ENCODE measurements around the gene PRAMEF18.
"Not testable (repeated sequence)": the region's sequence is repeated elsewhere in the genome, so short reads cannot be mapped to it uniquely, and the experiment has no call there.

Gene PRAMEF18, protein sequence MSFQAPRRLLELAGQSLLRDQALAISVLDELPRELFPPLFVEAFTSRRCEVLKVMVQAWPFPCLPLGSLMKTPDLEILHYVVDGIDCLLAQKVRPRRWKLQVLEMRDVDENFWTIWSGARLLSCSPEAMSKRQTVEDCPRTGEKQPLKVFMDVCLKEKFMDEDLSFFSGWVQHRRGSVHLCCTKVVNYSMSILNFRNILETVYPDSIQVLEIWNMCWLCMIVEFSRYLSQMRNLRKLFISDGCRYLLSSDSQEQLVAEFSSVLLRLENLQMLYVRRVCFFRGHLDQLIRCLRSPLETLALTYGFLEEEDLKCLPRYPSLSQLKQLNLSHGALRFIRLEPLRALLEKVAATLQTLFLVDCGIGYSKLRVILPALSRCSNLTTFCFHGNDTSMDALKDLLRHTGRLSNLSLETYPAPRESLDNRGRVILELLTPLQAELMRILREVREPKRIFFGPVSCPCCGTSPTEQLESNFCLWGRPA

DNA sequence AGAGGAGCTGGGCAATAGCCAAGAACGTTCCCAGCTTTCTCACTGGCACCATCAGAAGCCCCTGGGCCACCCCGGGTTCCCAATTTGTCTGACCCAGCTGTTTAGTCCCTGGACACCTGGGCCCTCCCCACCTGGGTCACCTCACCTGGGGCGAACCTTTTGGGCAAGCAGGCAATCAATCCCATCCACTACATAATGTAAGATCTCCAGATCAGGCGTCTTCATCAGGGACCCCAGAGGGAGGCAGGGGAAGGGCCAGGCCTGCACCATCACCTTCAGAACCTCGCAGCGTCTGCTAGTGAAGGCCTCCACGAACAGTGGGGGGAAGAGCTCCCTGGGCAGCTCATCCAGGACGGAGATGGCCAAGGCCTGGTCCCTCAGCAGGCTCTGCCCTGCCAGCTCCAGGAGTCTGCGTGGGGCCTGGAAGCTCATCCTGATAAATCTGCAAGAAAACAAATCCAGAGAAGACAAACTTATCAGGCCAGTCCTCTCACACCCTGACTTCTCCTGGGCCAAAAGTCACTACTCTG lies at the start of gene PRAMEF18:
Gene PRAMEF18, minus strand, starts transcription at position 480 of the 530 bp plus-strand sequence. Its CDS starts 48 bp downstream, at position 432.
- not testable (repeated sequence) for DNase-seq (ENCODE audit: low read depth in 2 of 2)

DNA sequence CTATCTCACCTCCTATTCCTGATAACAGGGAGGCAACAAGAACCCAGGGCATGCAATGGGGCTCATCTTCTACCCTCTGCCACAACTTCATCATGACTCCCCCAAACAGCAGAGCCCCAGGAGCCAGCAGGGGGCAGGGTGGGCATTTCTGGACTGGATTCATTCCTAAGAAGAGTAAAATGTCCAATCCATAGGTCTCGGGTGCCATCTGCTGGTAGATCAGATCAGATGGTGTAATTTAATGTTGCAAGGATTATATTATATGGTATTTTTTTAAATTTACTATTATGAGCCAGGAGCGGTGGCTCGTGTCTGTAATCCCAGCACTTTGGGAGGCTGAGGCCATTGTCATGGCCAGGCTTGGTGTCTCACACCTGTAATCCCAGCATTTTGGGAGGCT lies 39.2 kb upstream of the PRAMEF18 start:
- not testable (repeated sequence) for DNase-seq (ENCODE audit: low read depth in 2 of 2)

- DNase-seq (ENCODE audit: low read depth in 2 of 2), result not testable (repeated sequence)
These were observed 27.9 kb upstream of the PRAMEF18 start, which contains the start of gene PRAMEF5 for GRCh38 chr1:13253898-13254297. Gene PRAMEF5 (plus strand): TSS chr1:13254198. CDS start chr1:13259269, 5,071 bp downstream.

DNA sequence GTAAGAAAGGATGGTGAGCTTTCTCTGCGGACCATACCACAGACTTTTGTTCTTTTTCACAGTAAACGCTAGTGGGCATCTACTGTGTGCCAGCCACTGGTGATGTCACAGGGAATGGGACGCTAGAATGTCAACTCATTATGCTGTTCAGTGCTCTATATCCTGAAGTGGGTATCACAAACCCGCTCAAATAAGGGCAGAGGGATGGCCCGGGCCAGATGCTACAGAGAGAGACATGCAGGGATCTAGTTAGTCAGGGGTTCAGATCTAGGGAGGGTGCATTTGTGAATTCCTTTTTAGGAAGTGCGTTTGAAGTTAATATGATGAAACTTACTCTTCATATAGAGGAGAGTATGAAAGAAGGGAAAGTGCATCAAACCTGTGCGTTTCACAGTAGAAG lies 21.2 kb upstream of the PRAMEF18 start:
- DNase-seq (ENCODE audit: low read depth in 2 of 2), result not testable (repeated sequence)

DNA sequence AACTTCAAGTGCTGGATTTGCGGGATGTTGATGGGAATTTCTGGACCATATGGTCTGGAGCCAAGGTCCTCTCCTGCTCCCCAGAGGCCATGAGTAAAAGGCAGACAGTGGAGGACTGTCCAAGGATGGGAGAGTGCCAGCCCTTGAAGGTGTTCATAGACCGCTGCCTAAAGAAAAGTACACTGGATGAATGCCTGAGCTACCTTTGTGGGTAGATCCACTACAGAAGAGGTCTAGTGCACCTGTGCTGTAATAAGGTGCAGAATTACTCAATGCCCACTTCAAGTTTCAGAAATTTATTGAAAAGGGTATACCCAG lies 20.6 kb upstream of the PRAMEF18 start:
- DNase-seq (ENCODE audit: low read depth in 2 of 2), result not testable (repeated sequence)

DNA sequence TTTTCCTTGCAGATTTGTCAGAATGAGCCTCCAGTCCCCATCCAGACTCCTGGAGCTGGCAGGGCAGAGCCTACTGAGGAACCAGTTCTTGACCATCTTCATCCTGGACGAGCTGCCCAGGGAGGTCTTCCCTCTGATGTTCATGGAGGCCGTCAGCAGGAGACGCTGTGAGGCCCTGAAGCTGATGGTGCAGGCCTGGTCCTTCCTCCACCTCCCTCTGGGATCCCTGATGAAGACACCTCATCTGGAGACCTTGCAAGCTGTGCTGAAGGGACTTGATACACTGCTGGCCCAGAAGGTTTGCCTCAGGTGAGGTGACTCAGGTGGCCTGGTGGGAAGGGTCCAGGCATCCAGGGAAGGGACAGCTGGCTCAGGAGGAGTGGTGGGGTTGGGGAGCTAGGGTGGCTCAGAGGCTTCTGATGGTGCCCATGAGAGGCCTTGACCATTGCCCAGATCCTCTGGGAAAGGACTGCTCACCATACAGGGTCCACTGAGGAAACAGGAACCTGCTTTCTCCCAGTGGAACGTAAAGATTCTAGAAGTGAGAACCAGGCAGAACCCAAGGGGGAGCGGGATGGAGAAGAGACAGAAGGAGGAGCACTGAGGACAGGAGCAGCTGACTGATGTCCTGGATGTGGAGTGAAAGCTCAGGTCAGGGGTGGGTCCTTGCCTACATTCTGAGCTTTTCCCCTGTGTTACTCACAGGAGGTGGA lies 20.0 kb upstream of the PRAMEF18 start:
- DNase-seq (ENCODE audit: low read depth in 2 of 2), result not testable (repeated sequence)

GRCh38 chr1:13243536-13244263 lies 17.7 kb upstream of the PRAMEF18 start:
- not testable (repeated sequence) for DNase-seq (ENCODE audit: low read depth in 2 of 2)

DNA sequence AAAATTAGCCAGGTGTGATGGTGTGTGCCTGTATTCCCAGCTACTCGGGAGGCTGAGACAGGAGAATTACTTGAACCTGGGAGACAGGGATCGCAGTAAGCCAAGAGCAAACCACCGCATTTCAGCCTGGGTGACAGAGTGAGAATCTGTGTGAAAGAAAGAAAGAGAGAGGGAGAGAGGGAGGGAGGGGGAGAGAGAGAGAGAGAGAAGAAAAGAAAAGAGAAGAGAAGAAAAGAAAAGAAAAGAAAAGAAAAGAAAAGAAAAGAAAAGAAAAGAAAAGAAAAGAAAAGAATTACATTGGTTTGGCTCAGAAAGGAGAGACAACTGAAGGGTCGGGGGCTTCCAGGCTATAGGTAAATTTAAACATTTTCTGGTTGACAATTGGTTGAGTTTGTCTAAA lies 13.7 kb upstream of the PRAMEF18 start:
- DNase-seq (ENCODE audit: low read depth in 2 of 2), result not testable (repeated sequence)

GRCh38 chr1:13237572-13237971 lies 11.6 kb upstream of the PRAMEF18 start:
- DNase-seq (ENCODE audit: low read depth in 2 of 2), result not testable (repeated sequence)

- not testable (repeated sequence) for DNase-seq (ENCODE audit: low read depth in 2 of 2)
These were observed 8.1 kb upstream of the PRAMEF18 start for GRCh38 chr1:13234057-13234456.

DNA sequence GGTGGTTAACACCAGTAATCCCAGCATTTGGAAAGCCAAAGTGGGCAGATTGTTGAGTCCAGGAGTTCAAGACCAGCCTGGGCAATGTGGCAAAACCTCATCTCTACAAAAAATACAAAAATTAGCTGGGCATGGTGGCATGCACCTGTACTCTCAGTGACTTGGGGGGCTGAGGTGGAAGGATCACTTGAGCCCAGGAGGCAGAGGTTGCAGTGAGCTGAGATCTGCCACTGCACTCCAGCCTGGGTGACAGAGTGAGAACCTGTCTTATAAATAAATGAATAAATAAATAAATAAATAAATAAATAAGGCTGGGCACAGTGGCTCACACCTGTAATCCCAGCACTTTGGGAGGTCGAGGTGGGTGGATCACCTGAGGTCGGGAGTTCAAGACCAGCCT lies 6.1 kb upstream of the PRAMEF18 start:
- not testable (repeated sequence) for DNase-seq (ENCODE audit: low read depth in 2 of 2)

- not testable (repeated sequence) for DNase-seq (ENCODE audit: low read depth in 2 of 2)
These were observed 5.3 kb upstream of the PRAMEF18 start for GRCh38 chr1:13231061-13231750.

DNA sequence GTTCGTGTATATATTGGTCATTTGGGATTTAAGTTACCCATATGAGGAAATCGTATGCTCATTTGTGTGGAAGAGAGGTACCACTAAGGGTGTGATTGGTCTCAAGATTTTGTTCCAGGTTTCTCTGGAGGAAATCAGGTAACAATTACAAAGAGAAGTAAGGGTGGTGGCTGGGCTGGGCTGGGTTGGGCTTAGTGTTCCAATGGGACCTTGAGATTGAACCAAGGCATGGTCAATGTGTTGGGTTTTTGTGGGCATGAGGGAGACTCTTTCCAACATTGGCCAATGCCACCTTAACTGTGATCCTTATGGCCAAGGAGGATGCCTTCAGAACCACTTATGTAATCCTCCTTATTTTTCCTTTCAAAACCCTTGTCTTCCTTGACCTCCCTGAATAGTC lies 4.6 kb upstream of the PRAMEF18 start:
- not testable (repeated sequence) for DNase-seq (ENCODE audit: low read depth in 2 of 2)

DNA sequence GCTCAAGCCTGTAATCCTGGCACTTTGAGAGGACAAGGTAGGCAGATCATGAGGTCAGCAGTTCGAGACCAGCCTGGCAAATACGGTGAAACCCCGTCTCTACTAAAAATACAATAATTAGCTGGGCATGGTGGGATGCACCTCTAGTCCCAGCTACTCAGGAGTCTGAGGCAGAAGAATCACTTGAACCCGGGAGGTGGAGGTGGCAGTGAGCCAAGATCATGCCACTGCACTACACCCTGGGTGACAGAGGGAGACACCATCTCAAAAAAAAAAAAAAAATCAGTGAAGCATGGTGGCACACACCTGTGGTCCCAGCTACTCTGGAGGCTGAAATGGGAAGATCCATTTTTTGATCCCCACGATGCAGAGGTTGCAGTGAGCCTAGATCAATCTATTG lies 4.1 kb upstream of the PRAMEF18 start:
- DNase-seq (ENCODE audit: low read depth in 2 of 2), result not testable (repeated sequence)

- peak in 1 of 2 donors; percentile 28 for DNase-seq (ENCODE audit: low read depth in 2 of 2)
These were observed 2.4 kb upstream of the PRAMEF18 start for GRCh38 chr1:13228343-13228781.

DNA sequence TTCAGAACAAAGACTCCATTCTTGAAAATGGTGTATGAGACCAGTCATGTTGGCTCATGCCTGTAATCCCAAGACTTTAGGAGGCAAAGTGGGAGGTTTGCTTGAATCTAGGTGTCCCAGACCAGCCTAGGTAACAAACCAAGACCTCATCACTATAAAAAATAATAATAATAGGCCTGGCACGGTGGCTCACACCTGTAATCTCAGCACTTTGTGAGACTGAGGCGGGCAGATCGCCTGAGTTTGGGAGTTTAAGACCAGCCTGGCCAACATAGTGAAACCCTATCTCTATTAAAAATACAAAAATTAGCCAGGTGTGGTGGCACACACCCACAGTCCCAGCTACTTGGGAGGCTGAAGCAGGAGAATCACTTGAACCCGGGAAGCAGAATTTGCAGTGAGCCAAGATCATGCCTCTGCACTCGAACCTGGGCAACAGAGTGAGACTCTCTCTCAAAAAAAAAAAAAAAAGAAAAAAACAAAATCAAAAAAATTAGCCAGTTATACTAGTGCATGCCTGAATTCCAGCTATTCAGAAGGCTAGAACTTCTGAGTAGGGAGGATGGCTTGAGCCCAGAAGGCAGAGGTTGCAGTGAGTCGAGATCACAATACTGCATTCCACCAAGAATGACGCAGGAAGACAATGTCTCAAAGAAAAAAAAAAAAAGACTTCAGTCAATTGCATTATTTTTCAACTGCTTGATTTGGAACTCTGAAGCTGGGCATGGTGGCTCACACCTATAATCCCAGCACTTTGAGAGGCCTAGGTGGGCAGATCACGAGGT lies 1.5 kb upstream of the PRAMEF18 start:
- not testable (repeated sequence) for DNase-seq (ENCODE audit: low read depth in 2 of 2)

GRCh38 chr1:13224480-13225060 lies 1.4 kb downstream of the PRAMEF18 start:
- no peak for DNase-seq (ENCODE audit: low read depth in 2 of 2)

- DNase-seq (ENCODE audit: low read depth in 2 of 2), result not testable (repeated sequence)
These were observed 3.2 kb downstream of the PRAMEF18 start for GRCh38 chr1:13222788-13223187.

- DNase-seq (ENCODE audit: low read depth in 2 of 2), result not testable (repeated sequence)
These were observed 6.8 kb downstream of the PRAMEF18 start for GRCh38 chr1:13219203-13219602.

- DNase-seq (ENCODE audit: low read depth in 2 of 2), result not testable (repeated sequence)
These were observed 9.3 kb downstream of the PRAMEF18 start for GRCh38 chr1:13216619-13217018.
